Measurements from ENCODE around the gene CREB3L1. TPM values are rescaled to one million over a fixed set of nuclear protein-coding genes. Genes with fewer than 3 reads are reported as not detected.

Gene CREB3L1
- total RNA-seq, 1 experiment from 2014 or later, result not detected

- Histone ChIP-seq H3K27ac (ENCODE audit: low read length) (peak overlapping the region; percentile 60), H3K36me3 (ENCODE audit: insufficient read depth, low read length) (peaks cover 13% of the 10 kb centered on the region; the same call in 1 of the 2 replicates), H3K79me2 (ENCODE audit: low read length) (peaks cover 48% of the 10 kb centered on the region), H3K9ac (ENCODE audit: low read length) (peak overlapping the region; percentile 18; the same call in 1 of the 2 replicates), H3K4me3 (ENCODE audit: low read length) (peak overlapping the region; percentile 32; the same call in 1 of the 2 replicates), H4K20me1 (ENCODE audit: insufficient read depth, low read depth, low read length) (peaks cover 13% of the 10 kb centered on the region; the same call in 1 of the 2 replicates), H3K9me2 (replicated peaks; ENCODE audit: insufficient read depth, low read length) (no peaks in the 10 kb centered on the region), H2AFZ (ENCODE audit: low read length) (no peak overlapping the region), H3K27me3 (ENCODE audit: low read length) (no peaks in the 10 kb centered on the region), H3K4me2 (ENCODE audit: low read depth, low read length, poor library complexity, severe bottlenecking) (peak overlapping the region; percentile 45), H3K4me1 (ENCODE audit: low read length) (peaks cover 59% of the 10 kb centered on the region), H3K9me3 (ENCODE audit: low read length) (no peaks in the 10 kb centered on the region)
- no peak for DNase-seq
Measured at GRCh38 chr11:46366661-46367161, 89.2 kb downstream of the CREB3L1 start.

- H3K9ac ChIP-seq (ENCODE audit: low read length), result peak overlapping the region; percentile 18; the same call in 1 of the 2 replicates
- H3K4me3 ChIP-seq (ENCODE audit: low read length), result peak overlapping the region; percentile 32; the same call in 1 of the 2 replicates
- H3K27me3 ChIP-seq (ENCODE audit: low read length), result no peaks in the 10 kb centered on the region
- peaks cover 13% of the 10 kb centered on the region; the same call in 1 of the 2 replicates for H4K20me1 ChIP-seq (ENCODE audit: insufficient read depth, low read depth, low read length)
- H3K9me3 ChIP-seq (ENCODE audit: low read length), result no peaks in the 10 kb centered on the region
- no peak overlapping the region for H2AFZ ChIP-seq (ENCODE audit: low read length)
- peak overlapping the region; percentile 60 for H3K27ac ChIP-seq (ENCODE audit: low read length)
- H3K79me2 ChIP-seq (ENCODE audit: low read length), result peaks cover 41% of the 10 kb centered on the region
- peaks cover 52% of the 10 kb centered on the region for H3K4me1 ChIP-seq (ENCODE audit: low read length)
- peak; percentile 90 for DNase-seq
- H3K36me3 ChIP-seq (ENCODE audit: insufficient read depth, low read length), result peaks cover 13% of the 10 kb centered on the region; the same call in 1 of the 2 replicates
- peak overlapping the region; percentile 45 for H3K4me2 ChIP-seq (ENCODE audit: low read depth, low read length, poor library complexity, severe bottlenecking)
- no peaks in the 10 kb centered on the region for H3K9me2 ChIP-seq (replicated peaks; ENCODE audit: insufficient read depth, low read length)
Measured at GRCh38 chr11:46367244-46367915, 89.9 kb downstream of the CREB3L1 start.

DNA sequence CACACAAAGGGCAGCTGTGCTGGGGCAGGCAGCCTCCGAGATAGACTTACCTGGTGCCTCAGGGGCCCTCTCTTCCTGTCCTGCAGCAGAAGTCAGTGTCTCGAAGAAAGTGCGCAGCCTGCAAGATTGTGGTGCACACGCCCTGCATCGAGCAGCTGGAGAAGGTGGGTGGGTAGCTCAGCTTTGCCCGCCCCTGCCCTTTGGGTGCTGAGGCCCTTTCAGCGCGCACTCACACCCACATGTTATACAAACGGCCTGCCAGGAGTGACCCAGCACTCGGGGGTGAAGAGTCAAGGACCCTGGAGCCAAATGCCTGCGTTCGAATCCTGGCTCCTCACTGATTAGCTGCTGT is 90.4 kb downstream of the CREB3L1 start:
- H3K9me2 ChIP-seq (replicated peaks; ENCODE audit: insufficient read depth, low read length), result no peaks in the 10 kb centered on the region
- H3K27ac ChIP-seq (ENCODE audit: low read length), result peak overlapping the region; percentile 33; the same call in 1 of the 2 replicates
- no peak overlapping the region for H3K4me2 ChIP-seq (ENCODE audit: low read depth, low read length, poor library complexity, severe bottlenecking)
- H3K9ac ChIP-seq (ENCODE audit: low read length), result no peak overlapping the region
- H3K27me3 ChIP-seq (ENCODE audit: low read length), result no peaks in the 10 kb centered on the region
- H2AFZ ChIP-seq (ENCODE audit: low read length), result no peak overlapping the region
- H3K4me1 ChIP-seq (ENCODE audit: low read length), result peaks cover 47% of the 10 kb centered on the region
- H3K9me3 ChIP-seq (ENCODE audit: low read length), result no peaks in the 10 kb centered on the region
- peaks cover 13% of the 10 kb centered on the region; the same call in 1 of the 2 replicates for H3K36me3 ChIP-seq (ENCODE audit: insufficient read depth, low read length)
- H3K79me2 ChIP-seq (ENCODE audit: low read length), result peaks cover 36% of the 10 kb centered on the region
- no peak overlapping the region for H3K4me3 ChIP-seq (ENCODE audit: low read length)
- H4K20me1 ChIP-seq (ENCODE audit: insufficient read depth, low read depth, low read length), result peaks cover 13% of the 10 kb centered on the region; the same call in 1 of the 2 replicates
- DNase-seq, result no peak

- peak; percentile 82 for DNase-seq
- Histone ChIP-seq H3K36me3 (ENCODE audit: insufficient read depth, low read length) (peaks cover 13% of the 10 kb centered on the region; the same call in 1 of the 2 replicates), H3K9ac (ENCODE audit: low read length) (no peak overlapping the region)
Measured at GRCh38 chr11:46369458-46370152, 92.1 kb downstream of the CREB3L1 start.

DNA sequence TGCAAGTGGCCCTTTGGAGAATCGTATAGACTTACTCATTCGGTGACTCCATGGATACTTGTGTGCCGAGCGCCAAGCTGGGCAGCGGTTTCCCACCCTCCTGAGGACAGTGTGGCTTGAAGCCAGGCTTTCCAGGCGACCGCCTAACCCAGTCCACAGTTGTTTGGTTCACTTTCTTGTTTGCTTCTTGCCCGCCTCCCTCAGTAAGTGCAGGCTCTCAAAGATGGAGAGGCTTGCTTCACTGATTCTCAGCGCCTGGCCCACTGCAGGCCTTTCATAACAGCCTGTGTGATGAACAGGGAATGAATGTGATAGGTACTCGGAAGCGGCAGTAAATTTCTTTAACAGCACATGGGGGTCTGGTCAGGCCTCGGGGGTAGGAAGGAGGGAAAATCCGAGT is 92.8 kb downstream of the CREB3L1 start:
- DNase-seq, result no peak
- no peak overlapping the region for H2AFZ ChIP-seq (ENCODE audit: low read length)
- H3K9me2 ChIP-seq (replicated peaks; ENCODE audit: insufficient read depth, low read length), result no peaks in the 10 kb centered on the region
- H3K4me3 ChIP-seq (ENCODE audit: low read length), result no peak overlapping the region
- no peaks in the 10 kb centered on the region for H3K9me3 ChIP-seq (ENCODE audit: low read length)
- H3K27me3 ChIP-seq (ENCODE audit: low read length), result no peaks in the 10 kb centered on the region
- no peak overlapping the region for H3K27ac ChIP-seq (ENCODE audit: low read length)
- peaks cover 14% of the 10 kb centered on the region for H3K79me2 ChIP-seq (ENCODE audit: low read length)
- H3K36me3 ChIP-seq (ENCODE audit: insufficient read depth, low read length), result peaks cover 13% of the 10 kb centered on the region; the same call in 1 of the 2 replicates
- H3K9ac ChIP-seq (ENCODE audit: low read length), result no peak overlapping the region
- peaks cover 25% of the 10 kb centered on the region for H3K4me1 ChIP-seq (ENCODE audit: low read length)
- H4K20me1 ChIP-seq (ENCODE audit: insufficient read depth, low read depth, low read length), result no peaks in the 10 kb centered on the region
- H3K4me2 ChIP-seq (ENCODE audit: low read depth, low read length, poor library complexity, severe bottlenecking), result no peak overlapping the region

More at GRCh38 chr11:46369458-46370152, 92.1 kb downstream of the CREB3L1 start:
- H3K27ac ChIP-seq (ENCODE audit: low read length), result no peak overlapping the region
- H3K4me1 ChIP-seq (ENCODE audit: low read length), result peaks cover 31% of the 10 kb centered on the region
- H3K27me3 ChIP-seq (ENCODE audit: low read length), result no peaks in the 10 kb centered on the region
- H3K9me3 ChIP-seq (ENCODE audit: low read length), result no peaks in the 10 kb centered on the region
- no peak overlapping the region for H3K4me3 ChIP-seq (ENCODE audit: low read length)
- no peaks in the 10 kb centered on the region for H3K9me2 ChIP-seq (replicated peaks; ENCODE audit: insufficient read depth, low read length)
- H3K79me2 ChIP-seq (ENCODE audit: low read length), result peaks cover 19% of the 10 kb centered on the region
- no peak overlapping the region for H2AFZ ChIP-seq (ENCODE audit: low read length)
- H3K4me2 ChIP-seq (ENCODE audit: low read depth, low read length, poor library complexity, severe bottlenecking), result no peak overlapping the region
- 0 out of 2 replicates have a peak, but pooled peaks cover 5% of the 10 kb centered on the region for H4K20me1 ChIP-seq (ENCODE audit: insufficient read depth, low read depth, low read length)

Other genes with a start within 250 kb of the CREB3L1 start
- gene PHF21A, start 156.2 kb upstream of the CREB3L1 start, total RNA-seq (2014; rRNA removed; shearing (Covaris generic); ENCODE audit: low replicate concordance), result 33.0 and 51.7 TPM in 2 replicates
- gene DGKZ, start 69.8 kb downstream of the CREB3L1 start, total RNA-seq (2014; rRNA removed; shearing (Covaris generic); ENCODE audit: low replicate concordance), result 59.4 and 106 TPM in 2 replicates
- 6.9 and 21.9 TPM in 2 replicates for gene MDK, start 104.0 kb downstream of the CREB3L1 start, total RNA-seq (2014; rRNA removed; shearing (Covaris generic); ENCODE audit: low replicate concordance)
- gene CHRM4, start 114.1 kb downstream of the CREB3L1 start, total RNA-seq (2014; rRNA removed; shearing (Covaris generic); ENCODE audit: low replicate concordance), result not detected in 2 replicates

Measured in Karpas-422 (cell line).